BE2C (cell line): ENCODE measurements around the gene LRMDA.

ENCODE experiments used
- DNase-seq: peaks from one replicate; pipeline ENCODE4 v3.0.0-alpha.2; 2020
- H3K27me3 ChIP-seq: fragments of 250-450 bp; sonication (Bioruptor Pico); 2 replicates; pipeline ENCODE4 v1.5.1; 2020; ENCODE audit warnings: mild to moderate bottlenecking
- H3K36me3 ChIP-seq: fragments of 250-450 bp; sonication (Bioruptor Pico); 2 replicates; pipeline ENCODE4 v1.5.1; 2020; ENCODE audit warnings: mild to moderate bottlenecking
- H3K4me1 ChIP-seq: fragments of 250-450 bp; sonication (Bioruptor Pico); 2 replicates; pipeline ENCODE4 v1.5.1; 2020
- H3K4me3 ChIP-seq: 2 replicates; pipeline ENCODE4 v1.5.1; 2011; ENCODE audit warnings: low read depth, low read length
- H3K9me3 ChIP-seq: fragments of 250-450 bp; sonication (Bioruptor Pico); 2 replicates; pipeline ENCODE4 v1.5.1; 2020
- TF ChIP-seq, protein P1 (sequence below): IDR thresholded peaks from 2 replicates; pipeline ENCODE4 v1.5.1; 2012; ENCODE audit warnings: mild to moderate bottlenecking, low read depth, low read length

Gene LRMDA

DNA sequence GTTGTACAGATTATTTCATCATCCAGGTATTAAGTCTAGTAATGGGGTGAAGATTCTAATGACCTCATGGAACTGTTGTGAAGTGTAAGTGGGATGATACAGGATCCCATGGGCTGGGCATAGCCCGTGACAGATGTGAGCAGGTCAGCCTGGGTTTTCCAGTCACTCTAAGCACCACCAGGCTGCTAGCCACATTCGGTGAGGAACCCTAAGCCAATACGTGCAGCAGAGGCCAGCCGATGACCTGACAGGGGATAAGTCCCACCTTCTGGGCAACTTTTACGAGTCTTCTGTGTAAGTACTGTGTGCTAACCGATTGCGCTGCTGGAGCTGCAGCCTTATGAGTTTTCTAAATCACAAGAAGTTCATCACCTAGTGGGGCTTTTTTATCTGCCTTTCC, 37.2 kb upstream of the LRMDA start:
- DNase-seq, result no peak
- TF ChIP-seq, protein P1, sequence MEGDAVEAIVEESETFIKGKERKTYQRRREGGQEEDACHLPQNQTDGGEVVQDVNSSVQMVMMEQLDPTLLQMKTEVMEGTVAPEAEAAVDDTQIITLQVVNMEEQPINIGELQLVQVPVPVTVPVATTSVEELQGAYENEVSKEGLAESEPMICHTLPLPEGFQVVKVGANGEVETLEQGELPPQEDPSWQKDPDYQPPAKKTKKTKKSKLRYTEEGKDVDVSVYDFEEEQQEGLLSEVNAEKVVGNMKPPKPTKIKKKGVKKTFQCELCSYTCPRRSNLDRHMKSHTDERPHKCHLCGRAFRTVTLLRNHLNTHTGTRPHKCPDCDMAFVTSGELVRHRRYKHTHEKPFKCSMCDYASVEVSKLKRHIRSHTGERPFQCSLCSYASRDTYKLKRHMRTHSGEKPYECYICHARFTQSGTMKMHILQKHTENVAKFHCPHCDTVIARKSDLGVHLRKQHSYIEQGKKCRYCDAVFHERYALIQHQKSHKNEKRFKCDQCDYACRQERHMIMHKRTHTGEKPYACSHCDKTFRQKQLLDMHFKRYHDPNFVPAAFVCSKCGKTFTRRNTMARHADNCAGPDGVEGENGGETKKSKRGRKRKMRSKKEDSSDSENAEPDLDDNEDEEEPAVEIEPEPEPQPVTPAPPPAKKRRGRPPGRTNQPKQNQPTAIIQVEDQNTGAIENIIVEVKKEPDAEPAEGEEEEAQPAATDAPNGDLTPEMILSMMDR, result no peak
- H3K4me3 ChIP-seq, result no peak overlapping the region
- no peaks in the 10 kb centered on the region for H3K4me1 ChIP-seq
- peaks cover 7% of the 10 kb centered on the region for H3K36me3 ChIP-seq
- no peaks in the 10 kb centered on the region for H3K9me3 ChIP-seq
- H3K27me3 ChIP-seq, result no peaks in the 10 kb centered on the region

DNA sequence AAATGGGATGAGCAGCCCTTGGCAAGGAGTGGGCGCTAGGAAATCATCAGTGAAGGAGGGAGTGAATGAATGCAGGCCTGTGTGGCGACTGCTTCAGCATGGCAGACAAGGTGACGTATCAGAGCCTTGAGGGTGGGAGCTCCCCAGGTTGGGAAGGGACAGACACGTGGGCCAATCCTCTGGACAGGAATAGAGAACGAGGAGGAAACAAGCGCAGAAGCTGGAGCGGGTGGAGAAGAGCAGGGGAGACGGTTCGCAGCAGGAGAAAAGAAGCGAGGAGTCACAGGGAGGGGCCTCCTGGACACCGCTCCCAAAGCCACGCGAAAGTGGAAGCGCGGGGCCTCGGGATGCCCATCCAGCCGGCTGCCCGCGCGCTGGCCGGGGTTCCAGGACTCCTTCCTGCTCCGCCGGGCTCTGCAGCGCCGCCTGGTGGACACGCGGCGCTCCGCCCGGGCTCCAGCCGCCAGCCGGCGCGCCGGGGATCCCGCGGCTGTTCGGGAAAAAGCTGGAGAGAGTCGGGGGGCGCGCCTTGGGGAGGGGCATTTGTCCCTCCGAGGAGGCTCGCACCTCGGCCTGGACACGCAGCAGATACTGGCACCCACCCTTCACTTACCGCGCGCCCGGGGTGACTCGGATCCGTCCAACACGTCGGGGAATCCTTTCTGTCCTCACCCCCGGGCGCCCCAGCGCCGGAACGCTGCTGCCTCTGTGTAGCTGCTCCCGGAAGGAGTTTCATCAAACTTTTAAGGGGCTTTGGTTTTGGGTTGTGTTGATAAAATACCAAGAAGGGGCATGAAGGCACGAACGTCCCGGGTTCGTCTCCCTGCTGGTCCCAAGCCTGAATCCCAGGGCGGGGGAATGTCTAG, 36.1 kb upstream of the LRMDA start:
- Histone ChIP-seq H3K9me3 (no peaks in the 10 kb centered on the region), H3K4me3 (no peak overlapping the region), H3K4me1 (no peaks in the 10 kb centered on the region), H3K27me3 (no peaks in the 10 kb centered on the region), H3K36me3 (peaks cover 13% of the 10 kb centered on the region)
- TF ChIP-seq, protein P1, result no peak
- no peak for DNase-seq

DNA sequence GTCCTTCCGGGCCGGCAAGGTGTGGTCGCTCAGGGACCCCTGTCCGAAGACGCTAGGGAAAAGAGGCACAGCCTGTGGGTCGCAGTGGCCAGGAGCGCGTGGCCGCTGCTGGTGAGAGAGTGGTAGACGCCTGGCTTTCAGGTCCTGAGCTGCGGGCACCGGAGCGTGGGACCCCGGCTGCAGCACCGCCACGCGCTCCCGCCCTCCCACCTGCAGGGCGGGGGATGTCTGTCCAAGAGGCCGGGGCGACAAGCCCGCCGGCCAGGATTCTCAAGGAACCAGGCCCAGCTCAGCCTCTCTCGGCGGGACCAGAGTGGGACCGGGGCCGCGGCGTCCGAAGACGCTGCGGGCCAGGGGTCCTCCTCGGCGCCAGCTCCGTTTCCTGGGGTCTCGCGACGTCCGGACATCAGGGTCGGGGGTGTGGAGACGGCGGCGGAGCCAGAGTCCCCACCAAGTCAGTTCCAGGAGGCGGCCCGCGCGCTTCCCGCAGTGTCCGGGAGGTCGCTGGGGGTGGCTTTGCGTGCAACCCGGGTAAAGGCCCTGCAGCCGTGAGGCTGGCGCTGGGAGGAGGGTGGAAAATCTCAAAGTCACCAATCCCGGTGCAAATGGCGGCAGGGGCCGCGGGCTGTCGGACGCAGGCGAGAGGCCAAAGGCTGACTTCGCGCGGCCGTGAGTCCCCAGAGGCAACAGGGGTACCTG, 35.3 kb upstream of the LRMDA start:
- no peak for DNase-seq
- no peak overlapping the region for H3K4me3 ChIP-seq
- no peaks in the 10 kb centered on the region for H3K27me3 ChIP-seq
- no peaks in the 10 kb centered on the region for H3K9me3 ChIP-seq
- H3K36me3 ChIP-seq, result peaks cover 13% of the 10 kb centered on the region
- TF ChIP-seq, protein P1, result no peak
- H3K4me1 ChIP-seq, result no peaks in the 10 kb centered on the region

DNA sequence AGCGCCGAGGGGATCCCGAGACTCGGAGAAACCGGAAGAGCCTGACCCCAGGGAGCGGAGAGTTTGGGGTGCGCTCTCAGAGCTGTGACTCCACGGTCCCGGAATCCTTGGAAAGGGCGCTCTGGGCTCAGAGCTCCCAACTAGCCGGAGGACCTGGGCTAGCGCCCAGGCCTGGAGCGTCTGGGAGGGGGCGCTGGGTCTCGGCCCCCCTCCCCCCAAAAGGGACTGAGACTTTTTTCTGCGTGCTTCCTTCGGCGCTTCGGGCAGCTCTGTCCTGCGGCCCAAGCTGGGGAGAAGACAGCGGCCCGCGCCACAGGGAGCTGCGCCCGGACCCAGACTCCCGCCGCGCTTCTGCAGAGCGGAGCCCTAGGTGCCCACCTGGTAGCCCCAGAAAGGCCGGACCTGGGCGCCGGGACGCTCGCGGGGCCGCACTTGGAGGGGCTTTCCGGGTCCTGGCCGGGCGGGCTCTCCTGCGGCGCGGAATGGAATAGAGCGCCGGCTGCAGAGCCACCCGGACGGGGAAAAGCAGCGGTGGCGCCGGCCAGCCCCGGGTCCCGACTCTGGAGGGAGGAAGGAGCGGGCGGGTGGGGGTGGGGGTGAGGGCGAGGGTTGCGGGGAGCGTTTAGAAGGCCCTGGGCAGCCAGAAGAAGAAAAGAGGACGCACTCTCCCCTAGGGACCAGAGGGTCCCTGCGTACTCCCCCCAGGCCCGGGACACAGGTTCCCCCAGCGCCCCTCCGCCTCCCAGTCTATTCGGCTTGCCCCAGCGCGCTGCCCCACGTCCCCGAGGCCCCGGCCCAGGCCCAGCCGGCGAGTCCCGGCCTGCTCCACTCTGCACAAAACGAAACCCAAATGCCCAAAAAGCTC, 34.6 kb upstream of the LRMDA start:
- H3K9me3 ChIP-seq, result no peaks in the 10 kb centered on the region
- no peak overlapping the region for H3K4me3 ChIP-seq
- no peaks in the 10 kb centered on the region for H3K4me1 ChIP-seq
- H3K27me3 ChIP-seq, result no peaks in the 10 kb centered on the region
- no peak for DNase-seq
- H3K36me3 ChIP-seq, result peaks cover 13% of the 10 kb centered on the region
- TF ChIP-seq, protein P1, result no peak

DNA sequence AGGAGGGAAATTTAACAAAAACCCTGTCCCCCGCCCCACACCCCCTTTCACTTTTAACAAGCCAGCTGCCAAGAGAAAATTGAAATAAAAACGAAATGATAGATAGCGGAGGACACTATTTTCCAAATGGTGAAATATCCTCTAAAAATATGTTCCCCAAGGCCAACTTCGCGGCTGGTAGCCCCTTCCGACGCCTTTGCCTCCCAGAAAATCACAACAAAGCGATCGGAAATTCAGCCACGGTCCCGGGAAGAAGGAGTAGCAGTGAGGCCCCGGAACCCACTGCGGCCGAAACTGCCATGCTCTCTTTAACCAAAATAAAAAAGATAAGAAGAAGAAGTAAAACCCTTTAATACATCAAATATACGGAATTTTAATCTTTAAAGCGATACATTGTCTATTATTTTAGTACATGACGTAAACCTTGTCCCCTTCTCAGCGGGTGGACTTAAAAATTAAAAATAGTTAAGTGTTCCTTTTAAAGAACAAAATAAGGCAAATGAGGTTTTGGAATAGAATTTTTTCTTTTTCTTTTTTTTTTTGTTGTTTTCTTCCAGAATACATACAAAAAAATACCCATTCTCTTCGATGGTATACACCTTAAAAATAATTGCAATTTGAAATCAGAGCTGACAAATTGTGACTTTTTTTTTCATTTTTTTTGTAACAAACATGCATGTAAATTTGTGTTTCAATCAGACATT, 33.8 kb upstream of the LRMDA start:
- TF ChIP-seq, protein P1, result no peak
- Histone ChIP-seq H3K27me3 (no peaks in the 10 kb centered on the region), H3K4me3 (no peak overlapping the region), H3K36me3 (peaks cover 13% of the 10 kb centered on the region), H3K4me1 (no peaks in the 10 kb centered on the region), H3K9me3 (no peaks in the 10 kb centered on the region)
- DNase-seq, result no peak
